SU-DHL-6 (cell line): ENCODE data around the gene DNAH12.

Experiments used
- H2AFZ ChIP-seq: fragments of 200-600 bp; sonication (generic); 2 replicates; pipeline ENCODE4 v1.6.1; 2014; ENCODE audit warnings: low read depth, mild to moderate bottlenecking, moderate library complexity, mixed read lengths, antibody characterized with exemption, low read length; ENCODE audit not compliant: severe bottlenecking
- H3F3A ChIP-seq: fragments of 200-600 bp; shearing (Covaris generic); 2 replicates; pipeline ENCODE4 v1.6.0; 2016; ENCODE audit warnings: antibody characterized with exemption, mild to moderate bottlenecking; ENCODE audit not compliant: insufficient read depth
- H3K27ac ChIP-seq: fragments of 200-600 bp; sonication (generic); 2 replicates; pipeline ENCODE4 v1.5.1; 2016; ENCODE audit warnings: low read depth, mild to moderate bottlenecking, low read length, moderate library complexity, mixed read lengths
- H3K27me3 ChIP-seq: fragments of 200-600 bp; sonication (generic), shearing (Covaris generic); 2 replicates; pipeline ENCODE4 v1.6.0; 2014; ENCODE audit warnings: mild to moderate bottlenecking, low read length
- H3K36me3 ChIP-seq: fragments of 200-600 bp; sonication (generic); 2 replicates; pipeline ENCODE4 v1.6.1; 2014; ENCODE audit warnings: mild to moderate bottlenecking, low read length, mixed read lengths
- H3K4me2 ChIP-seq: fragments of 300-600, 200-600 bp; shearing (Covaris generic), sonication (generic); 2 replicates; pipeline ENCODE4 v1.6.0; 2014; ENCODE audit warnings: low read length, low read depth, mild to moderate bottlenecking; ENCODE audit not compliant: poor library complexity, severe bottlenecking
- H3K4me3 ChIP-seq: fragments of 200-600 bp; sonication (generic); 2 replicates; pipeline ENCODE4 v1.5.1; 2014; ENCODE audit warnings: antibody characterized with exemption, low read length, mild to moderate bottlenecking, mixed read lengths; ENCODE audit not compliant: insufficient read depth, poor library complexity, severe bottlenecking
- H3K79me2 ChIP-seq: fragments of 200-600 bp; sonication (generic); 2 replicates; pipeline ENCODE4 v1.6.1; 2014; ENCODE audit warnings: mild to moderate bottlenecking, low read length, moderate library complexity; ENCODE audit not compliant: insufficient read depth
- H3K9ac ChIP-seq: fragments of 200-600 bp; sonication (generic); 2 replicates; pipeline ENCODE4 v1.7.0; 2014; ENCODE audit warnings: mild to moderate bottlenecking, low read length
- H3K9me2 ChIP-seq: fragments of 200-600 bp; sonication (generic); replicated peaks from 2 replicates; pipeline ENCODE4 v1.6.1; 2014; ENCODE audit warnings: low read length; ENCODE audit not compliant: insufficient read depth
- H3K9me3 ChIP-seq: fragments of 200-600 bp; sonication (generic); 2 replicates; pipeline ENCODE4 v1.6.1; 2014; ENCODE audit warnings: low read length, mixed read lengths; ENCODE audit not compliant: insufficient read depth
- H4K20me1 ChIP-seq: fragments of 200-600 bp; sonication (generic); 2 replicates; pipeline ENCODE4 v1.6.1; 2014; ENCODE audit warnings: low read depth, mild to moderate bottlenecking, antibody characterized with exemption, low read length, moderate library complexity, mixed read lengths
- CTCF ChIP-seq: fragments of 200-600 bp; sonication (generic); IDR thresholded peaks from one replicate; pipeline ENCODE4 v1.5.1; 2017; ENCODE audit warnings: antibody characterized with exemption, mild to moderate bottlenecking, low read length, moderate library complexity; ENCODE audit not compliant: insufficient read depth, poor library complexity, severe bottlenecking
- EZH2phosphoT487 ChIP-seq: fragments of 200-600 bp; sonication (generic), shearing (Covaris generic); conservative IDR thresholded peaks from 2 replicates; pipeline ENCODE4 v1.6.1; 2018; ENCODE audit warnings: mild to moderate bottlenecking, antibody characterized with exemption, low read length, moderate library complexity, mixed read lengths

The DNAH12 gene

GRCh38 chr3:57538465-57538864 lies 5.7 kb downstream of the DNAH12 start:
- Histone ChIP-seq H3K4me2 (no peak overlapping the region), H3K9me3 (no peaks in the 10 kb centered on the region), H3K4me3 (no peak overlapping the region), H3K79me2 (no peaks in the 10 kb centered on the region), H2AFZ (no peak overlapping the region), H3K9me2 (no peaks in the 10 kb centered on the region), H4K20me1 (no peaks in the 10 kb centered on the region), H3K27ac (no peak overlapping the region), H3K27me3 (no peaks in the 10 kb centered on the region), H3K9ac (no peak overlapping the region), H3F3A (0 out of 2 replicates have a peak, but pooled peaks cover 3% of the 10 kb centered on the region), H3K36me3 (no peaks in the 10 kb centered on the region)
- no peak for TF ChIP-seq EZH2phosphoT487
- TF ChIP-seq CTCF: no peak

GRCh38 chr3:57530071-57530608 lies 14.0 kb downstream of the DNAH12 start:
- H3K27ac ChIP-seq: no peak overlapping the region

GRCh38 chr3:57518276-57518915 lies 25.7 kb downstream of the DNAH12 start:
- no peaks in the 10 kb centered on the region for H3K79me2 ChIP-seq
- no peaks in the 10 kb centered on the region for H3K9me2 ChIP-seq
- TF ChIP-seq CTCF: no peak
- TF ChIP-seq EZH2phosphoT487: no peak
- H3K9me3 ChIP-seq: no peaks in the 10 kb centered on the region
- H4K20me1 ChIP-seq: no peaks in the 10 kb centered on the region
- no peaks in the 10 kb centered on the region for H3K27me3 ChIP-seq
- H2AFZ ChIP-seq: no peak overlapping the region
- H3K4me3 ChIP-seq: no peak overlapping the region
- no peak overlapping the region for H3K9ac ChIP-seq
- H3K4me2 ChIP-seq: no peak overlapping the region
- no peaks in the 10 kb centered on the region for H3K36me3 ChIP-seq
- no peaks in the 10 kb centered on the region for H3F3A ChIP-seq
- no peak overlapping the region for H3K27ac ChIP-seq

More at GRCh38 chr3:57530071-57530608, 14.0 kb downstream of the DNAH12 start:
- no peaks in the 10 kb centered on the region for H4K20me1 ChIP-seq
- H3K4me2 ChIP-seq: no peak overlapping the region
- H2AFZ ChIP-seq: no peak overlapping the region
- H3K36me3 ChIP-seq: no peaks in the 10 kb centered on the region
- no peak overlapping the region for H3K4me3 ChIP-seq
- no peaks in the 10 kb centered on the region for H3K79me2 ChIP-seq
- no peaks in the 10 kb centered on the region for H3K9me3 ChIP-seq
- no peaks in the 10 kb centered on the region for H3F3A ChIP-seq
- TF ChIP-seq CTCF: no peak
- no peaks in the 10 kb centered on the region for H3K27me3 ChIP-seq
- H3K9ac ChIP-seq: no peak overlapping the region
- no peaks in the 10 kb centered on the region for H3K9me2 ChIP-seq
